Ishikawa (cell line): ENCODE results near the gene CBX6.

Experiments
- ZBTB7A ChIP-seq: IDR thresholded peaks from 2 replicates; pipeline ENCODE4 v1.6.1; 2012; ENCODE audit warnings: low read depth
- TF ChIP-seq, protein P1 (sequence below): IDR thresholded peaks from 2 replicates; pipeline ENCODE4 v1.6.1; 2012; ENCODE audit warnings: low read depth, mild to moderate bottlenecking

DNA sequence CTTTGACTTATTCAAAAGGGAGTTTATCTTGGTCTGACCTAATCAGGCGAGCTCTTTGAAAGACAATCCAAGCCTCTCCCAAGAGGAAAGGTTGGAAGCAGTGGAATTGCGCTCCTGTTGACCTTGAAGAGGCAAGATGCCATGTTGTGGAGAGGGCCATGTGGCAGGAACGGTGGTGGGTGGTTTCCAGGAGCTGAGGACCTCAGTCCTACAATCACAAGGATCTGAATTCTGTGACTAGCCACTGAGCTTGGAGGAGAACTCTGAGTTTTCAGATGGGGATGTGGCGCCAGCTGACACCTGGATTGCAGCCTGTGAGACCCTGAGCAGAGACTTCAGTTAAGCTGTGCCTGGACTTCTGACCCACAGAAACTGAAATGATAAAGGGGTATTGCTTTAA is 6.0 kb upstream of the CBX6 start:
- no peak for TF ChIP-seq ZBTB7A
- TF ChIP-seq, protein P1, sequence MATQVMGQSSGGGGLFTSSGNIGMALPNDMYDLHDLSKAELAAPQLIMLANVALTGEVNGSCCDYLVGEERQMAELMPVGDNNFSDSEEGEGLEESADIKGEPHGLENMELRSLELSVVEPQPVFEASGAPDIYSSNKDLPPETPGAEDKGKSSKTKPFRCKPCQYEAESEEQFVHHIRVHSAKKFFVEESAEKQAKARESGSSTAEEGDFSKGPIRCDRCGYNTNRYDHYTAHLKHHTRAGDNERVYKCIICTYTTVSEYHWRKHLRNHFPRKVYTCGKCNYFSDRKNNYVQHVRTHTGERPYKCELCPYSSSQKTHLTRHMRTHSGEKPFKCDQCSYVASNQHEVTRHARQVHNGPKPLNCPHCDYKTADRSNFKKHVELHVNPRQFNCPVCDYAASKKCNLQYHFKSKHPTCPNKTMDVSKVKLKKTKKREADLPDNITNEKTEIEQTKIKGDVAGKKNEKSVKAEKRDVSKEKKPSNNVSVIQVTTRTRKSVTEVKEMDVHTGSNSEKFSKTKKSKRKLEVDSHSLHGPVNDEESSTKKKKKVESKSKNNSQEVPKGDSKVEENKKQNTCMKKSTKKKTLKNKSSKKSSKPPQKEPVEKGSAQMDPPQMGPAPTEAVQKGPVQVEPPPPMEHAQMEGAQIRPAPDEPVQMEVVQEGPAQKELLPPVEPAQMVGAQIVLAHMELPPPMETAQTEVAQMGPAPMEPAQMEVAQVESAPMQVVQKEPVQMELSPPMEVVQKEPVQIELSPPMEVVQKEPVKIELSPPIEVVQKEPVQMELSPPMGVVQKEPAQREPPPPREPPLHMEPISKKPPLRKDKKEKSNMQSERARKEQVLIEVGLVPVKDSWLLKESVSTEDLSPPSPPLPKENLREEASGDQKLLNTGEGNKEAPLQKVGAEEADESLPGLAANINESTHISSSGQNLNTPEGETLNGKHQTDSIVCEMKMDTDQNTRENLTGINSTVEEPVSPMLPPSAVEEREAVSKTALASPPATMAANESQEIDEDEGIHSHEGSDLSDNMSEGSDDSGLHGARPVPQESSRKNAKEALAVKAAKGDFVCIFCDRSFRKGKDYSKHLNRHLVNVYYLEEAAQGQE = no peak
